Activated CD8-positive, alpha-beta memory T cell treated with anti-CD3 and anti-CD28 coated beads for 4 hours (primary cell): ENCODE results near the gene ARHGAP12.
A peak's percentile ranks its signal among the peaks of the same experiment; 100 is the strongest.

Source experiments
- DNase-seq, 2 donors: peaks; one replicate each; pipeline ENCODE4 v3.0.0-alpha.2; 2020; ENCODE audit warnings: low read depth in 2 of 2

Gene ARHGAP12

DNA sequence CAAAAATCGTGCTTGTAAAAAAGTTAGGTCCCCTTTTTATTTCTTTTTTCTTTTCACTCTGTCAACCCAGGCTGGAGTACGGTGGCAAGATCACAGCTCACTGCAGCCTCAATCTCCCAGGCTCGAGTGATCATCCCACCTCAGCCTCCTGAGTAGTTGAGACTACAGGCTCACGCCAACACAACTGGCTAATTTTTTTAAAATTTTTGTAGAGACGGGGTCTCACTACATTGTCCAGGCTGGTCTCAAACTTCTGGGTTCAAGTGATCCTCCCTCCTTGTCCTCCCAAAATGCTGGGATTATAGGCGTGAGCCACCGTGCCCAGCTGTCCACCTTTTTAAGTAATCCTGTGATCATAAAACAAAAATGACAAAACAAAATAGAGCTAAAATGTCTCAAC, 19.4 kb upstream of the ARHGAP12 start:
- no peak for DNase-seq

GRCh38 chr10:31947144-31947926, 18.7 kb upstream of the ARHGAP12 start:
- no peak for DNase-seq

DNA sequence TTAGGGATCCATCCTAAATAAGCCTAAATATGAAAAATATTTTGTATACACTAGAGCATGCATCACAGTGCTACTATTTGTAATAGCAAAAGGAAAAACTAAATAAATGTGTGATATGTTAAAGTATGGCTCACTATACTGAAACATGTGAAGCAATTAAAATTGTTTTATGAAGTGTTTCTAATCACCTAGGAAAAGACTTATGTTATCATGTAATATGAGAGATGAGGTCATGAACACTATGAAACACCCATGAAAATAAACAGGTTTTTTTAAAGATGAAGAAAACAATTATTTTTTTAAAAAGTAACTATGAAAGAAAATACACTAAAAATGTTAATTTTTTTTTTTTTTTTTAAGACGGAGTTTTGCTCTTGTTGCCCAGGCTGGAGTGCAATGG, 16.8 kb upstream of the ARHGAP12 start:
- no peak for DNase-seq

GRCh38 chr10:31944071-31944433, 15.4 kb upstream of the ARHGAP12 start:
- no peak for DNase-seq

- no peak for DNase-seq
Observed at GRCh38 chr10:31942892-31943291, 14.3 kb upstream of the ARHGAP12 start.

GRCh38 chr10:31942435-31942834, 13.8 kb upstream of the ARHGAP12 start:
- DNase-seq, result no peak

DNA sequence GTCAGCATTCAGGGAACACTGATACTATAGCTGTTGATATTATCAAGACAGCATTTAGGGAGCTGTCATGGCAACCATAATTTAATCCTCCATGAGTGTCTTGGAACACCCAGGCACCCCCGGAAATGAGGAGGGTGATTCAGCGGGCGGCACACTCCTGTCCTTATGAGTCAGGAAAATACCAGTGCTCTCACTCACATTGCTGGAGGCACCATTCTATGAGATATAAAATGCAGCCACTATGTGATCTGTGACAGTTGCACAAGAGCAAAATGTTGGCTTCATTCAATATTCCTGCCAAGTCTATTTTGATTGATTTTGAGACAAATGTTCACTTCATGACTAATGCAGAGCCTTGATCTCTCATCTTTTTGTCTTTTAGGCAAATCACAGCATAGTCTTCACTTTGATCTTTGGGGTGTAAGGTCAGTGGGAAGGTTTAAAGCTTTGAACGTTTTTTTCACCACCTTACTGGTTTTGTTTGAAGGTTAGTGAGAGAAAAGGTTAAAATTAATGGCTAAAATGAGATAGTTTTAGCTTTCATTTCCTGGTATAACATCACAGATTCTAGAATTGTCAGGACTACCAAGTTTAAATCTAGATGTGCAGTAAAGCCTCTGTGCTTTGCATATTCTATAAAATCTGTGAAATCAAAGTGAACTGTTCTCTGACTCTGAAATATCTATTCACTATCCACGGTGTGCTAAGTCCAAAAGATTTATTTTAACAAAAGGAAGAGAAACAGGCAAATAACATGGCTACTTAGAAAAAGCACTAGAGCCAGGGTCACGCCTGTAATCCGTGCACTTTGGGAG, 12.4 kb upstream of the ARHGAP12 start:
- DNase-seq, result no peak

DNA sequence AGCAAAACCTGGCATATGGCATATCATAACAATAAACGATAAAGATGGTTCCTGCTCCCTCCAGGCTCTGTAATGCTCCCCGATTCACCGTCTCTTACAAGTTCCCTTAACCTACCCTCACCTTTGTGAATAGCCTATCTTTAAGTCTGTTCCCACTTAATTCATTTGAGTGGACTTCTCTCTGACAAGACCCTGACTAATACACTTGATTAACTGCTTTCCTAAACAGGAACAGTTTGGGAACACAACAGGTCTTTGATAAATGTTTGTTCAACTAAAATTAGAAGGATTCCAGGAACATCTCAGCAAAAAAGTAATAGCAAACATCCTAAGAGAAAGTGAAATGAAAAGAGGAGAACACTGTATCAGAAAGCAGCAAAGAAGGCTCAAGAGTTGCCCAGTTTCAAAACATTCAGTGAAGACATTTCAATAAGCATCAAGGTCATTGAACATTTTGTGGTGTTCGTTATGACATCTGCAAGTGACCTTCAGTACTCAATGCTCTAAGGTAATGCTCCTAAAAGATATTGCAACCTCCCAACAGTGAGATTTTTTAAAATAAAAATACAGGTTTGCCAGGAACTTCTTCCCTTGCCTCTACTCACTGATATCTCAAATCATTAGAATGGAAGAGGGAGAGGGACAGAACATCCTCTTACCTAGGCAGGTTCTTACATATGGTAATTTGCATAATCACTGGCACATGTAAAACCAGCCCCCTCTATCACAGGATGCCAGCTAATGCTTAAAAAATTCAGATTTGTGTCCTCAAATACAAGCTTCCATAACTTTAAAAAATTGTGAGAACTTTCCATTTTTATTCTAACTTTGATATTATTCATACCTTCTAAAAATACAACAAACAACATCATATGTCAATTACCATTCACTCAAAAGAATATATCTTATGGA, 11.4 kb upstream of the ARHGAP12 start:
- no peak for DNase-seq

GRCh38 chr10:31937371-31937770, 8.7 kb upstream of the ARHGAP12 start:
- no peak for DNase-seq

- DNase-seq, result no peak
Observed at GRCh38 chr10:31936933-31937332, 8.3 kb upstream of the ARHGAP12 start.

- no peak for DNase-seq
Observed at GRCh38 chr10:31936086-31936485, 7.5 kb upstream of the ARHGAP12 start.

DNA sequence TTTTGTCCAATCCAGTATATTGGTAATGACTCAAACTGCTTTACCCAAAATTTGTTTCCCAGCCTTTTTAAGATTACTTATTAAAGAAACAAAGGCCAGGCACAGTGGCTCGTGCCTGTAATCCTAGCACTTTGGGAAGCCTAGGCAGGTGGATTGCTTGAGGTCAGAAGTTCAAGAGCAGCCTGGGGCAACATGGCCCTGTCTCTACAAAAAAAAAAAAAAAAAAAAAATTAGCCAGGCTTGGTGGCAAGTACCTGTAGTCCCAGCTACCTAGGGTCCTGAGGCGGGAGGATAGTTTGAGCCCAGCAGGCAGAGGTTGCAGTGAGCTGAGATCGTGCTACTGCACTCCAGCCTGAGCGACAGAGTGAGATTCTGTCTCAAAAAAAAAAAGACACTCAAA, 7.0 kb upstream of the ARHGAP12 start:
- DNase-seq, result no peak

DNA sequence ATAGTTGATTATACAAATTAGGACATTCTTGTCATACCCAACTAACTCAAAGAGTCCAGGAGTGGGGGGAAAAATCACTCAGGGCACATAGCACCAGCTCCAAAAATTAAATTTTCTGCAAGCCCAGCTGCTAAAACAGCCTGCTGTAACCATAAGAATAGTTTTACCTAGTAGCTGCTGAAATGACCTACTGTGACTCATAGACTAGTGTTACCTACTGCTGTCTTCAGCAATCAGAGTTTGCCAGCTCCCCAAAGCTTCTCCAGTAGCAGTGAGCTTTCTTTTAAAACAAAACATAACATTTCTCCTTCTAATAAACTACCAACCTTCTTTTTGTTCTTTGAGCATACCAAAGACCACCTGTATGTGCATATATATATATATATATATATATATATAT, 4.2 kb upstream of the ARHGAP12 start:
- DNase-seq, result no peak

DNA sequence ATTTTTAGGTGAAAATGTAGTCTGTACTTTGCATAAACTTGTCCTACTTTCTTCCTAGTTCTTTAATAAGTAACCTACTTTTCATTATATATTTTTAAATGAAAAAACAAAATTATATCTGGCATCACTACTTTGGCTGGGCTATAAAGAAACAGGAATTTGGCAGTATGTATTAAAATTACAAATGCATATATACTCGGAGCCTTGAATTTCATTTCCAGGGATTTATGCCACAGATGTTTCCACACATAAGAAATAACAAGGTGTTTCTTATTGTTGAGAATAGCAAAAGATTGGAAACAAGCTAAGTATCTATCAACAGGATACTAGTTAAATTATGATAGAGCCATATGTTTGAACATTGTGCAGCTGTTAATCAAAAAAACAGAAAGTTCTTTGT, 2.2 kb upstream of the ARHGAP12 start:
- no peak for DNase-seq

DNA sequence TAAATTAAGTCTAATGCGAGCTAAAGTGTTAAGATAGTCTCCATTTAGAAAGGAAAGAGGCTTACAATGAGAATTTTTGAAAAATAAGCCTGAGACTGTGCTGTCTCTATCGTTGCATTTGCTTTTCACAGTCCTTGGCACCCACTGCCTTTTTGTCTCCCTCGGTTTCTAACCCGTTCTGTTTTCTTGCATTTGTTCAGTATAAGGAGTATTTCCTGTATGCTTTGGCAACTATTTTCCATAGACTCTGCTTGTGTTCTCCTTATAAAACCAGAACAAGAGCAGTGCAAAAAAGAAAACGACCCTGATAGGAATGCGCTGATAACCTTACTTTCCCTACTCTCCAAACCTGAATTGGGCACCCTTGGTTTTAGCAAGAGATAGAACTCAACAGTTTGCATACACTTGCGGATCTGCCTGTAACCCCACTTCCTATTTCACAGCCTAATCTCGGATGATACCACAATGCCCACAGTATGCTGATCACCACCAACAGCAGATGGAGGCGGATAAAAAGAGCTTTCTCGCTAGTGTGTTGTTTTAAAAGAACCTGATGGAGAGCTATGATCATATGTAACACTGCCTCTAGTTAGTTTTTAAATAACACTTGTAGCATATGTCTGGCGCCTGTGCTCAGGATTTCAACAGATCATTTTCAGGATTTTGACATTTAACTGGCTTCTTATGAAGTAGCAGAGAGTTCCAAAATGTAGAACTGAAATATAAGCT, 1.6 kb upstream of the ARHGAP12 start:
- no peak for DNase-seq

DNA sequence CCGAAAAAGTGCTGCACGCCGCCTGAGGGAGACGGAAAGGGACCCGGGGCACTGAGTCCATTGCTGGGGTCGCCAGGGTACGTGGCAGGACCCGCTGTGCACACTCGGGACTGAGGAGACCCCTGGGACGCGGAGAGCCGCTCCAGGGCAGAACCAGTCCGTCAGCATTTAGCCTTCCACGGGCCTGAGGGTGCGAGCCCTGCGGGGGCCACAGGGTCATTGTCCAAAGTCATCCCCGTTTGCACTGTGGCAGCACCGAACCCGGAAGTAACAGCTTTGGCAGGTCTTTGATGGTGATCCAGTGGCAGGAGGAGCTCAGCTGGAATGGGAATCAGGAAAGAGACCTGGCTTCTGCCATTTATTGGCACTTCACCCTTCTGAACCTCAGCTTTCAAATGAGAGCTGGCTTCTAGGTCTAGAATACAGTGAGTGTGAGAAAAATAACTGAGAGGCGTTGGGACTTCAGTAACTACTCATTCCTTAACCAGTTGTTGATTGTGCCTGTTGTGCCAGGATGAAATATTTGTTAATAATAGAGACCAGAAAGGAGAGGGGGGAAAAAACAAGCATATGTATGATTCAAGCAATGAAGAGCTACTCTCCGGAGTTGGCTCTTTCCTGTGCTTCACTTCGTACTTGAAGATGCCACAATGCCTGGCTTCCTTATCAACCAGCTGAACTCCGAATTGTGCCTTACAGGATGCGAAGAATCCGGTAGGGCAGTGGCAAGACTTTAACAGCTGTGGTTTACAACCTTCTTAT, 811 bp upstream of the ARHGAP12 start:
- no peak for DNase-seq

DNA sequence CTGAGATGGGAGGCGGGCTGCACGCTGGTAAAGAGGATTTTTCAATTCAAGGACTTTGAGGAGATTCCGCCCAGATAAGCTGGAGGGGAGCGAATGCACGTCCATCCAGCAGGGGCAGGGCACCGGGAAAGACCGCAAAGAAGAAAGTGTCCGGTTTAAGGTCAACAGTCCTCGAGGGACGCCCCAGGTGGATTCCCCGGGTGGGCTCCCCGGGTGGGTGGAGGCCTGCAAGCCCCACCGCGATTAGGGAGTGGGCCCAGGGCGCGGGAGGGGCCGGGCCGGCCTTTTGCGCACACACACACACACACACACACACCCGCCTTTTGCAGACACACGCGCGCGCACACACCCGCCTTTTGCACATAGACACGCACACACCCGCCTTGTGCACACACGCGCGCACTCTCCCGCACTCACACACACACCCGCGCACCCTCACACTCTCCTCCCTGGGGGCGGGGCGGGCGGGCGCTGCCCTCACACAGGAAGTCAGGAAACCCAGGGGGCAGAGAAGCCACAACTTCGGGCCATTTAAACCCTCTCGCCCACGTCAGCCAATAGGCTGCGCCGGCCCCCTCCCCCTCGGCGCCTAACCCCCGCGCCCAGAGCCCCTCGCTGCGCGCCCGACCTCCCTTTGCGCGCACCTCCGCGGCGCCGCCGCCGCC, 615 bp downstream of the ARHGAP12 start:
- DNase-seq, result peak in 1 of 2 donors; percentile 19

- no peak for DNase-seq
Observed at GRCh38 chr10:31927565-31927883, 1.1 kb downstream of the ARHGAP12 start.

DNA sequence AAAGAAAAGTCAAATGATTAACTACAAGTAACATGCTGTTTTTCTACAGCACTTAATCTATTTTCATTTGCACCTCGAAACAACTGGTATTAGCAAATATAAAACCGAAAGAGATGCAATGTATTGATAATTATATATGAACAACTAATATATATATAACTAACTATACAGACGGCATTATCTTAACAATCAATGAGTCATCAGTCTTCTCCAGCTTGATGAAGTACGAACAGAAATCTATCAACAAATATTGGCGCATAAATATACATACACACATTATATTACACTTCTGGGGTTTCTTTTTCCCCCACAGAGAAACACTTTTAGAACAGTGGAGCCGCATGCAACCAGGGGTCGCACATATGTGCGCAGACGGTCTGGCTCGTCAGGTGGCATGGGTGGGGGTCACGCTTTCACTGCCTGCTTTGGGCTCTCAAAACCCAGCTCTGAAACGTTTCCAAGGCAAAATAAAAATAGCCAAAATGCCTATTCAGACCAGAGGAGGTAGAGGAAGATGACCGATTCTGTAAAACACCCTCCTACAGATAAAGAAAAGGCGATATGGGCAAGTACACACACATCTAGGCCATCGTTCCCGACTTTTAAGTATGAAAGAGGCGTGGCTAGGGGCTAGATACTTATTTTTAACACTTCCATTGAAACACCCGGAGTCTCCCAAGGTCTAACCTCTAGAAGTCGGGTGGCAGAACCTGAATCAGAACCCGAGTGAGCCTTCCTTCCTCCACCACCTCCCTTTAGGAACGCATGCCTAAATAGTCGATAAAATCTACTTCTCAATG, 1.7 kb downstream of the ARHGAP12 start:
- no peak for DNase-seq

- DNase-seq, result no peak
Observed at GRCh38 chr10:31926160-31926559, 2.5 kb downstream of the ARHGAP12 start.
